NB4 (cell line): ENCODE data around the gene DDX17.
"Not testable (repeated sequence)": the region's sequence is repeated elsewhere in the genome, so short reads cannot be mapped to it uniquely, and the experiment has no call there.

Source experiments
- CTCF ChIP-seq: IDR thresholded peaks from one replicate; pipeline ENCODE4 v1.5.1; 2012; ENCODE audit warnings: low read depth, low read length
- POLR2A ChIP-seq: IDR thresholded peaks from 2 replicates; pipeline ENCODE4 v1.6.1; 2011; ENCODE audit warnings: mild to moderate bottlenecking; ENCODE audit not compliant: insufficient read length; ENCODE audit errors: extremely low read depth

GRCh38 chr22:38470179-38470578 lies 35.9 kb downstream of the DDX17 start:
- not testable (repeated sequence) for TF ChIP-seq POLR2A, CTCF
